Stimulated activated CD8-positive, alpha-beta memory T cell treated with anti-CD3 and anti-CD28 coated beads, Interleukin-4, amount 100 ng/mL, for 48 hours (primary cell): ENCODE data around the gene RNF130.

Experiments
- DNase-seq: peaks from one replicate; pipeline ENCODE4 v3.0.0-alpha.2; 2020

The RNF130 gene

GRCh38 chr5:180071531-180072255 is at the start of gene RNF130:
TSS of gene RNF130 (minus strand) at chr5:180071759. CDS start at chr5:180071702, 57 bp downstream.
- DNase-seq, result peak; percentile 91

GRCh38 chr5:180120237-180121101 is 48.9 kb upstream of the RNF130 start:
- no peak for DNase-seq

GRCh38 chr5:180119903-180120236 is 48.3 kb upstream of the RNF130 start:
- DNase-seq, result no peak

GRCh38 chr5:180119031-180119902 is 47.7 kb upstream of the RNF130 start:
- no peak for DNase-seq

- no peak for DNase-seq
Observed at GRCh38 chr5:180118391-180118791, 46.8 kb upstream of the RNF130 start.

GRCh38 chr5:180117000-180117725 is 45.6 kb upstream of the RNF130 start:
- no peak for DNase-seq

GRCh38 chr5:180116077-180116999 is 44.8 kb upstream of the RNF130 start:
- no peak for DNase-seq

GRCh38 chr5:180115326-180116076 is 43.9 kb upstream of the RNF130 start:
- DNase-seq, result no peak

GRCh38 chr5:180114304-180115003 is 42.9 kb upstream of the RNF130 start:
- DNase-seq, result no peak

- no peak for DNase-seq
Observed at GRCh38 chr5:180113660-180114303, 42.2 kb upstream of the RNF130 start.

- no peak for DNase-seq
Observed at GRCh38 chr5:180112181-180112861, 40.8 kb upstream of the RNF130 start.

- DNase-seq, result no peak
Observed at GRCh38 chr5:180111273-180112002, 39.9 kb upstream of the RNF130 start.

GRCh38 chr5:180109920-180110319 is 38.4 kb upstream of the RNF130 start:
- DNase-seq, result no peak

GRCh38 chr5:180107005-180107404 is 35.4 kb upstream of the RNF130 start:
- no peak for DNase-seq

- no peak for DNase-seq
Observed at GRCh38 chr5:180105827-180106312, 34.3 kb upstream of the RNF130 start.

GRCh38 chr5:180104168-180104530 is 32.6 kb upstream of the RNF130 start:
- DNase-seq, result no peak

GRCh38 chr5:180103487-180104167 is 32.1 kb upstream of the RNF130 start:
- no peak for DNase-seq
